K562 (cell line): ENCODE data around the gene SAMD14. TPM values are rescaled to one million over a fixed set of nuclear protein-coding genes. Genes with fewer than 3 reads are reported as not detected.
A peak's percentile ranks its signal among the peaks of the same experiment; 100 is the strongest.

ENCODE experiments used
- ATF7 ChIP-seq: fragments of 450-650 bp; IDR thresholded peaks from 2 replicates; pipeline ENCODE4 v1.7.1; 2014; ENCODE audit warnings: mild to moderate bottlenecking, moderate library complexity
- CREB3L1 ChIP-seq: fragments of 450-650 bp; IDR thresholded peaks from 2 replicates; pipeline ENCODE4 v1.6.1; 2014; ENCODE audit warnings: low read depth, mild to moderate bottlenecking, moderate library complexity, borderline replicate concordance
- DDX20 ChIP-seq: fragments of 450-650 bp; IDR thresholded peaks from 2 replicates; pipeline ENCODE4 v1.6.1; 2016; ENCODE audit warnings: missing genetic modification characterization, low read depth, mild to moderate bottlenecking, missing compliant biosample characterization, moderate library complexity
- ELK3 ChIP-seq: fragments of 450-650 bp; formaldehyde crosslinking; IDR thresholded peaks from 2 replicates; pipeline ENCODE4 v1.4.0; 2020; ENCODE audit warnings: mild to moderate bottlenecking
- FOXO4 ChIP-seq: fragments of 450-650 bp; formaldehyde crosslinking; IDR thresholded peaks from 2 replicates; pipeline ENCODE4 v1.4.0; 2020; ENCODE audit warnings: mild to moderate bottlenecking, moderate library complexity
- HMGN3 ChIP-seq: IDR thresholded peaks from 2 replicates; pipeline ENCODE4 v1.6.1; 2011; ENCODE audit warnings: borderline replicate concordance, low read depth, mild to moderate bottlenecking, mixed read lengths, low read length; ENCODE audit not compliant: insufficient read length; ENCODE audit errors: extremely low read depth
- ILF3 ChIP-seq: fragments of 450-650 bp; IDR thresholded peaks from 2 replicates; pipeline ENCODE4 v1.6.1; 2018; ENCODE audit warnings: antibody characterized with exemption, mild to moderate bottlenecking, moderate library complexity, borderline replicate concordance
- MTA2 ChIP-seq: fragments of 450-650 bp; IDR thresholded peaks from 2 replicates; pipeline ENCODE4 v1.6.1; 2016; ENCODE audit warnings: low read depth
- MYBL2 ChIP-seq, 2 experiments: fragments of 450-650 bp in 1 of 2; sonication (generic) in 1 of 2; formaldehyde crosslinking in 1 of 2; IDR thresholded peaks; 2 replicates each; pipeline versions ENCODE4 v1.6.1 to v1.8.1; 2017 to 2022; ENCODE audit warnings: borderline replicate concordance in 1 of 2, inconsistent platforms in 1 of 2, low read depth in 1 of 2, mild to moderate bottlenecking in 1 of 2, missing genetic modification reagents in 1 of 2, moderate library complexity in 1 of 2
- NFRKB ChIP-seq: fragments of 450-650 bp; IDR thresholded peaks from 2 replicates; pipeline ENCODE4 v1.6.1; 2016; ENCODE audit warnings: low read depth
- RBM25 ChIP-seq: fragments of 200-400 bp; formaldehyde crosslinking; IDR thresholded peaks from 2 replicates; pipeline ENCODE4 v1.6.1; 2018; ENCODE audit warnings: low read length, low read depth, moderate library complexity; ENCODE audit not compliant: severe bottlenecking
- SRF ChIP-seq, 2 experiments: fragments of 250-450, 450-650 bp in 1 of 2; sonication (Bioruptor Pico) in 1 of 2; sonication (generic) in 1 of 2; formaldehyde crosslinking; IDR thresholded peaks; 2 replicates each; pipeline versions ENCODE4 v1.5.0 to v1.5.1; 2020 to 2022; ENCODE audit warnings: mild to moderate bottlenecking in 1 of 2, missing genetic modification reagents in 1 of 2
- THAP7 ChIP-seq: fragments of 250-450 bp; sonication (Bioruptor Pico); IDR thresholded peaks from 2 replicates; pipeline ENCODE4 v1.5.0; 2021
- ZBTB26 ChIP-seq: fragments of 450-650 bp; formaldehyde crosslinking; IDR thresholded peaks from 2 replicates; pipeline ENCODE4 v1.4.0; 2022; ENCODE audit warnings: missing genetic modification characterization
- polyA plus RNA-seq, 8 experiments: library from polyadenylated mRNA; depleted of rRNA in 4 of 8; stranded (reverse) in 5 of 8; unstranded in 3 of 8; fragments of >200 nt; fragmentation: Nextera tagmentation in 2 of 8; fragmentation: Illumina TruSeq in 1 of 8; extraction: Ambion mirVana in 2 of 8; extraction: Trizol in 1 of 8; gene quantifications; 2 replicates each; pipeline versions ENCODE4 v1.2.1 to v1.2.3, GENCODE V29; 2011 to 2014; ENCODE audit warnings: inconsistent platforms in 1 of 8, missing spikeins in 1 of 8
- total RNA-seq, 7 experiments: library from RNA; depleted of rRNA in 6 of 7; stranded (reverse); fragments of >200 nt in 6 of 7; fragmentation: Illumina TruSeq in 2 of 7; extraction: Trizol in 2 of 7; gene quantifications; 2 replicates each; pipeline versions ENCODE4 v1.2.1 to v1.2.3, GENCODE V29; 2011 to 2021; ENCODE audit warnings: low replicate concordance in 1 of 7

The SAMD14 gene
- total and polyA plus RNA-seq, 9 of the 15 experiments (the other 6 are each of a cell fraction or from before 2014, with no cell fraction given): 0.04 to 0.07 TPM; not detected in 7

- no peak for TF ChIP-seq ILF3
- no peak for TF ChIP-seq DDX20 (tag)
- no peak for TF ChIP-seq MTA2
- no peak for TF ChIP-seq ZBTB26 (CRISPR knock-in tag)
- TF ChIP-seq FOXO4: no peak
- TF ChIP-seq CREB3L1: 0 out of 2 replicates have a peak, but pooled peaks have one; percentile 20
- no peak for TF ChIP-seq ELK3 (CRISPR knock-in tag)
- no peak for TF ChIP-seq NFRKB
- TF ChIP-seq HMGN3: no peak
- no peak for TF ChIP-seq THAP7 (CRISPR knock-in tag)
- TF ChIP-seq SRF (CRISPR knock-in tag; IDR thresholded peaks at IDR 0.05): peak in 1 of 2 experiments; percentile 42; a peak in 2 of 4 replicates
- TF ChIP-seq MYBL2 (IDR thresholded peaks at IDR 0.05; ENCODE audit: low read depth): no peak
- no peak for TF ChIP-seq MYBL2 (CRISPR knock-in tag; IDR thresholded peaks at IDR 0.05; ENCODE audit: borderline replicate concordance)
- TF ChIP-seq ATF7: peak; percentile 67; the same call in 1 of the 2 replicates
- no peak for TF ChIP-seq RBM25
Measured at GRCh38 chr17:50139950-50140885, 10.3 kb upstream of the SAMD14 start (continued).
